HG02588 (cell line): Measurements from ENCODE around the gene AURKAIP1.
"Not testable (repeated sequence)": the region's sequence is repeated elsewhere in the genome, so short reads cannot be mapped to it uniquely, and the experiment has no call there.

Experiments used
- ATAC-seq: cut with Tn5 transposase; IDR thresholded peaks from one replicate; pipeline ENCODE4 v1.9.1; 2021; ENCODE audit warnings: mild to moderate bottlenecking, moderate library complexity; ENCODE audit not compliant: unreplicated experiment

The AURKAIP1 gene

GRCh38 chr1:1374929-1375662, at the start of gene AURKAIP1:
Gene AURKAIP1, minus strand, starts transcription at chr1:1375207. Its CDS starts 451 bp downstream, at chr1:1374756.
- ATAC-seq: peak; percentile 76

DNA sequence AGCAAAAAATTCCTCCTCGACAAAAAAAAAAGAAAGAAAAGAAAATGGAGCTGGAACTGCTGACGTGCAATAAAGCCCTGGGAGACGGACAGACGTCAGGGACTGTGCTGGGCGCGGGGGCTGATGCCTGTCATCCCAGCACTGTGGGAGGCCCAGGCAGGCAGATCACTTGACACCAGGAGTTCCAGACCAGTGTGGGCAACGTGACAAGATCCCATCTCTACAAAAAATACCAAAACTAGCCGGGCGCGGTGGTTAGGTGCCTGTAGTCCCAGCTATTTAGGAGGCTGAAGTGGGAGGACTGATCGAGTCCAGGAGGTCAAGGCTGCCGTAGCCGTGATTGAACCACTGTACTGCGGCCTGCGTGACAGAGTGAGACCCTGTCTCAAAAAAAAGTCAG, 49.7 kb upstream of the AURKAIP1 start:
- ATAC-seq: no peak

- no peak for ATAC-seq
Measured at GRCh38 chr1:1423245-1423597, 48.2 kb upstream of the AURKAIP1 start.

- ATAC-seq: no peak
Measured at GRCh38 chr1:1422465-1423244, 47.6 kb upstream of the AURKAIP1 start.

DNA sequence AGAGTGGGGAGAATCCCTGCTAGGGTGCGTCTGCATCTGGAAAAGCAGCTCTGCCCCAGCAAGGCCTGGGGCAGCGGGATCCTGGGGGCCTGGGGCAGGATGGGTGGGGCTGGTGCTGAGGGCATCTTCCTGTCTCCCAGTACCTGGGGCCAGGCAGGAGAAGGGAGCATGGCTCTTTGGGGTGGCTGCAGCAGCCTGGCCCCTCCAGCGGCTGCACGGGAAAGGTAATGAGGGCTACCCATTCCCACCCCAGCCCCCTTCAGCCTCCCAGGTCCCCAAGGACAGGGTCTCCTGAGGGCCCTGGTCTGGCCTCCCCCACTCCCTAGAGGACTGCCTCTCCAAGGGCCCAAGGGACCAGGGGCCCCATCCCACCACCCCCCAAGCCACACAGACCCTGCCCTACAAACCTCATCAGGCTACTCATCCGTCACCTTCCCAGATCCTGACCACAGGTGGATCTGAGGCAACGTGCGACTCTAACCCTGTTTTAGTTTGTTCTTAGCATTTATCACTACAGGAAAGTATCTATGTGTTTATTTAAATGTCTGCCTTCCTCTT, 47.0 kb upstream of the AURKAIP1 start:
- ATAC-seq: no peak

DNA sequence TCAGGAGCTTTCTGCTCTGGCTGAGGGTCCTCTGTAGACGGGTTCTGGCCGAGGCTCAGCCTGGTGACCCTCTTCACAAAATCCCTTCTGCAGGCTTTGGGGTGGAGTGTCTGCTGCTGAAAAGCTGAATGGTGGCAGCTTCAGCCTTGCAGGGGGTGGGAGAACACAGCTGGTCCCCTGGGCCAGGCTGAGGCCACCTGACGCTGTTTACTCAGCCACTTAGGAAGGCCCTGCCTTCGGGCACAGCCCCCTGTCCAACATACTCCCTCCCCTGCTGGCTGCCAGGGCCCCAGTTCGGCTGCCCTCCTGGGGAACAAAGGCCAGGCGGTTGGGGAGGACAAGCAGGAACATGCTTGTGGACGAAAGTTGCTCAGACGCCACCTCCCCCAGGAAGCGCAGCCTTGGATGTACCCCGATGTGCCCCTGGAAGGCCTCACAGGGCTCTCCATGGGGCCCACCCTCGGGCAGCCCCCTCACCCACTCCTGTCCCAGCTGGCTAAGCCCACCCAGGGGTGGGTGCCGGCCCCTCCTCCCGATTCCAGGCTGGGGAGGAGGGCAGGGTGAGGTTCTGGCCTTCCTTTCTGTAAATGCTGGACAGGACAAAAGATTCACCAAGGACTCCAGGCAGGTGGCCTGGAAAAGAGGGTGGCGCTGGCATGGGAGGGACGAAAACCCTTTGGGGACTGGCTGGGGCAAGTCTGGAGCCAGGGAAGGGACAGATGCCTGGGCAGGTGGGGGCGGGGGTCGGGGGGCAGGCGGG, 46.3 kb upstream of the AURKAIP1 start, which contains the start of gene ANKRD65:
ANKRD65 (minus strand) TSS at position 130 of the 760 bp plus-strand sequence. CDS start 271 bp downstream, outside the sequence.
- ATAC-seq: no peak

- ATAC-seq: no peak
Measured at GRCh38 chr1:1420654-1421141, 45.7 kb upstream of the AURKAIP1 start.

DNA sequence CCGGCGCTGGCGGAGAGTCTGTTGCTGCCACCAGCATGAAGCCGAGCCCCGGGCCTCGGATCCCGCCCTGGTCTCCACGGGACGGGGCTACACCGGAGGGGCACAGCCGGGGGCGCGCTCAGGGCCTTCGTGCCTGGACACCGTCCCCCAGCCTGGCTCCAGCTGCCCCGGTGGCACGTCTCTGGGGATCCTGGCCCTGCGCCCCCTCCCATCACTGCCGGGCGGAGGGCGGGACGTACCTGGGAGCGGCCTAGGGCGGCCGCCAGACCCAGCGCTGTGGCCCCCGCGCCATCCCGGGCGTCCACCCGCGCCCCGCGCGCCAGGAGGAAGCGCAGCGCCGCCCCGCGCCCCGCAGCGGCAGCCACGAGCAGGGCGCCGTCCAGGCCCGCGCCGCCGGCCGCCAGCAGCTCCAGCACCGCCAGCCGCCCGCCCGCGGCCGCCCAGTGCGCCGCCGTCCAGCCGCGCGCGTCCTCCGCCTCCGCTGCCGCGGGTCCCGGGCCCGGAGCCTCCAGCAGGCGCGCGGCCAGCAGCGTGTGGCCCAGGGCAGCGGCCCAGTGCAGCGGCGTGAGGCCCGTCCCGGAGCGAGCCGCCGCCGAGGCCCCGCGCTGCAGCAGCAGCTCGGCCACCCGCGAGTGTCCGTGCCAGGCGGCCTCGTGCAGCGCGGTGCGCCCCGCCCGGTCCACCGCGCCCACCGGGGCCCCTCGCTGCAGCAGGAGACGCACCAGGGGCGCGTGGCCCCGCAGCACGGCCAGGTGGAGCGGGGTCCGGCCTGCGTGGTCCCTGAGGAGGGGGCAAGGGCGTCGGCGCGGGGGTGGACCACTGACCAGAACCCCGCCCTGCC, 45.0 kb upstream of the AURKAIP1 start:
- no peak for ATAC-seq

GRCh38 chr1:1419363-1419812, 44.4 kb upstream of the AURKAIP1 start:
- no peak for ATAC-seq

- no peak for ATAC-seq
Measured at GRCh38 chr1:1418464-1419362, 43.7 kb upstream of the AURKAIP1 start.

DNA sequence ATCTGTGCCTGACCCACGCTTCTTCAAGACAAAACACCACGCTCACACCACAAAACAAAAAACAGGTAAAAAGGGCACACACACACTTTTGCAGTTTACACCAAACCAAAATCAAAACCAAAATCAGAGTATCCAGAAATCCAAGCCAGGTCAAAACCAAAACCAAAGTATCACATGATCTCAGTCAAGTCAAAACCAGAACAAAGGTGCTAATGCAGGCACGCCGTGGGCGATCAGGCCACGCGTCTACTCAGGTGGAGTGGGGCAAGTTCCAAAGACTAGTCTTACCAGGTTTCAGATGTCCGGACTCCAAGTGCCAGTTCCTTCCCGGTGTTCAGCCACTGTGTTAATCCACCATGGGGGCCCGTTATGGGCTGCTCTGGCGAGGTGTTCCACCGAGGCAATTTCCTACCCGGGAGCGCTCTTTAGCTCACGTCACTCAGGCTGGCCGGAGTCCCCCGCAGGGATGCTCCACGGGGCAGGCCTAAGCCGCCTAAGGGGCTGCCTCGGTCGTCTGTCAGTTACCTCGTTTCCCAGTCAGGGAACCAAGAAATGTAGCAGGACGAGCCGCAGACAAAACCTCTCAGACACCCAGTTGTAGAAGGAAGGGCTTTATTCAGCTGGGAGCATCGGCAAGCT, 42.9 kb upstream of the AURKAIP1 start:
- ATAC-seq: not testable (repeated sequence)

- ATAC-seq: not testable (repeated sequence)
Measured at GRCh38 chr1:1417396-1417795, 42.4 kb upstream of the AURKAIP1 start.

DNA sequence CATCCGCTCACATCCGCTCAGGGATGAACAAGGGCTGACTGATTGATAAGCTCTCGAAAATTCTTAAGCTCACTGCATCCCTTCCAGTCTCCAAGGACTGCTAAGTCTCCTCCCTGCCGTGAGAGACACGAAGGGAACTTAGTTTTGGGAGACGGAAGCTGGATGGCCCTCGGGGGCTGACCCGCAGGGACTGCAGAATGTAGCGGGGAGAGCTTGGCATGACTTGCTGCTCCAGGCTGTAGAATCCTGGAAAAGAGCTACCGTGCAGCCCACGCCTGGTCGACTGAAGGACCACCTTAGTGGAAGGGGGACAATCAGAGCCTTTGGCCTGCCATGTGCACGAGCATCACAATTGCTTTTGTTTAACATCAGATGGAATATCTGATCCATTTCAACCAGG, 40.7 kb upstream of the AURKAIP1 start:
- no peak for ATAC-seq

- ATAC-seq: not testable (repeated sequence)
Measured at GRCh38 chr1:1412311-1412902, 37.4 kb upstream of the AURKAIP1 start.

GRCh38 chr1:1411626-1412025, 36.6 kb upstream of the AURKAIP1 start:
- no peak for ATAC-seq

GRCh38 chr1:1410238-1410637, 35.2 kb upstream of the AURKAIP1 start:
- ATAC-seq: not testable (repeated sequence)

DNA sequence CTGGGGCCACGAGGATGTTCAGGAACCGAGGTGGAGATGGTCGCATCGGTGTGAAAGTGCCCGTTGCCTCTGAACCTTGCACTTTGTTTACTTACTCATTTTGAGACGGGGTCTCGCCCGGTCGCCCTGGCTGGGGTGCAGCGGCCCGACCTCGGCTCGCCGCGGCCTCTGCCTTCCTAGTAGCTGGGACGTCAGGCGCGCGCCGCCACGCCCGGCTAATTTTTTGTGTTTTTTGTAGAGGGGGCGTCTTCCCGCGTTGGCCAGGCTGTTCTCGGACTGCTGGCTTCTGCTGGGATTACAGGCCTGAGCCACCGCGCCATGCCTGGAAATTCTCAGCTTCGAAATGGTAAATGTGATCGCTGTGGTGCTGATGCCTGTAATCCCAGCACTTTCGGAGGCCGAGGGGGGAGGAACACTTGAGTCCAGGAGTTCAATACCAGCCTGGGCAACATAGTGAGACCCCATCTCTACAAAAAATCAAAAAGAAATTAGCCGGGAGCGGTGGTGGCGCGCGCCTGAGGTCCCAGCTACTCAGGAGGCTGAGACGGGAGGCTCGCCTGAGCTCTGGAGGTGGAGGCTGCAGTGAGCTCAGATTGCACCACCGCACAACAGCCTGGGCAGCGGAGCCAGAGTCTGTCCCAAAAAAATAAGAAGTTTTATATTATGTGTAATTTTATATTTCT, 32.8 kb upstream of the AURKAIP1 start:
- peak; percentile 25 for ATAC-seq
